Bronchial epithelial cell (primary cell): ENCODE results near the gene OXLD1. TPM values are rescaled to one million over a fixed set of nuclear protein-coding genes. Genes with fewer than 3 reads are reported as not detected.

Experiments used
- DNase-seq: peaks from one replicate; pipeline ENCODE4 v3.0.0-alpha.2; 2010; ENCODE audit warnings: low read depth
- FAIRE-seq: peaks from 2 replicates; lab custom pipeline; 2011; peaks lifted over from hg19 to GRCh38; lab: Jason Lieb, UNC
- H3K27me3 ChIP-seq: 2 replicates; pipeline ENCODE4 v1.5.1; 2011; ENCODE audit warnings: low read length; ENCODE audit not compliant: control insufficient read depth, insufficient read depth
- H3K36me3 ChIP-seq: 2 replicates; pipeline ENCODE4 v1.5.1; 2011; ENCODE audit warnings: low read length; ENCODE audit not compliant: control insufficient read depth, insufficient read depth
- H3K4me3 ChIP-seq: 2 replicates; pipeline ENCODE4 v1.5.1; 2011; ENCODE audit warnings: mild to moderate bottlenecking, low read depth, low read length, control low read depth
- total RNA-seq: library from RNA; depleted of rRNA; stranded (reverse); fragments of >200 nt; gene quantifications from 2 replicates; pipeline ENCODE4 v1.2.1, GENCODE V29; 2014
- TF ChIP-seq, protein P1 (sequence below): IDR thresholded peaks from 2 replicates; pipeline ENCODE4 v1.5.1; 2011; ENCODE audit warnings: mild to moderate bottlenecking, moderate library complexity, low read length, control low read depth, inconsistent platforms; ENCODE audit not compliant: insufficient read depth, severe bottlenecking

Gene OXLD1
- total RNA-seq, 1 donor from 2014 or later, result 47.7 TPM

GRCh38 chr17:81673561-81674258 is 7.3 kb upstream of the OXLD1 start:
- TF ChIP-seq, protein P1, sequence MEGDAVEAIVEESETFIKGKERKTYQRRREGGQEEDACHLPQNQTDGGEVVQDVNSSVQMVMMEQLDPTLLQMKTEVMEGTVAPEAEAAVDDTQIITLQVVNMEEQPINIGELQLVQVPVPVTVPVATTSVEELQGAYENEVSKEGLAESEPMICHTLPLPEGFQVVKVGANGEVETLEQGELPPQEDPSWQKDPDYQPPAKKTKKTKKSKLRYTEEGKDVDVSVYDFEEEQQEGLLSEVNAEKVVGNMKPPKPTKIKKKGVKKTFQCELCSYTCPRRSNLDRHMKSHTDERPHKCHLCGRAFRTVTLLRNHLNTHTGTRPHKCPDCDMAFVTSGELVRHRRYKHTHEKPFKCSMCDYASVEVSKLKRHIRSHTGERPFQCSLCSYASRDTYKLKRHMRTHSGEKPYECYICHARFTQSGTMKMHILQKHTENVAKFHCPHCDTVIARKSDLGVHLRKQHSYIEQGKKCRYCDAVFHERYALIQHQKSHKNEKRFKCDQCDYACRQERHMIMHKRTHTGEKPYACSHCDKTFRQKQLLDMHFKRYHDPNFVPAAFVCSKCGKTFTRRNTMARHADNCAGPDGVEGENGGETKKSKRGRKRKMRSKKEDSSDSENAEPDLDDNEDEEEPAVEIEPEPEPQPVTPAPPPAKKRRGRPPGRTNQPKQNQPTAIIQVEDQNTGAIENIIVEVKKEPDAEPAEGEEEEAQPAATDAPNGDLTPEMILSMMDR, result no peak
- peaks cover 34% of the 10 kb centered on the region for H3K36me3 ChIP-seq
- no peak for DNase-seq
- FAIRE-seq, result no peak
- H3K4me3 ChIP-seq, result no peak overlapping the region
- H3K27me3 ChIP-seq, result no peaks in the 10 kb centered on the region

DNA sequence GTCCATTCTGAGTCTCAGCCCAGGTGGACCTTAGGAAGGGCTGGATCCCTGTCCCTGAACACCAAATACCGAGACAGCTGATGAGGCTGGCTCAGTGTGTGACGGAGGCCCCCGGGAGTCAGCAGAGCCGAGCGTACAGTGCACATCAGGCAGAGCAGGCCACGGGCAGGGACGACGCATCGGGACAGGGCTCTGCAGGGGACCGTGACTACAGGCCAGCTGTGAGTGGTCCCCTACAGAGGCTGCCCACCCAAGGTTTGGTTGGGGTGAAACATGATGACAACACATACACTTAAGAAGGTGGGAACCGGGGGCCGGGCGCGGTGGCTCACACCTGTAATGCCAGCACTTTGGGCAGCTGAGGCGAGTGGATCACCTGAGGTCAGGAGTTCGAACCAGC is 6.5 kb upstream of the OXLD1 start:
- Histone ChIP-seq H3K27me3 (no peaks in the 10 kb centered on the region), H3K36me3 (peaks cover 35% of the 10 kb centered on the region), H3K4me3 (no peak overlapping the region)
- DNase-seq (no peak), FAIRE-seq (no peak)
- TF ChIP-seq, protein P1, result no peak

DNA sequence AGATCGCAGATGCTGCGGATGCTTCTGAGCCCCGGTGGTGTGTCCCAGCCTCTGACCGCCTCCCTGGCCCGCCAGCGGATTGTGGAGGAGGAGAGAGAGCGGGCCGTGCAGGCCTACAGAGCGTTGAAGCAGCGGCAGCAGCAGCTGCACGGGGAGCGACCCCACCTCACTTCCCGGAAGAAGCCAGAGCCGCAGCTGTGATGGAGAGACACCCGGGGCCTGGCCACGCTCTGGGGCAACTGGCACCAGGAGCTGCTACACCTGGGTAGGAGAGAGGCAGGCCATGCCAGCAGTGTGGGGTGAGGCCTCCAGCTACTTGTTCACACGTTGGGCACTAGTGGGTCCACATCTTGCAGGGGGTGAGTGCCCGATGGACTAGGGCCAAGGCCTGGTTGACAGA is 6.1 kb upstream of the OXLD1 start:
- Histone ChIP-seq H3K27me3 (no peaks in the 10 kb centered on the region), H3K36me3 (peaks cover 35% of the 10 kb centered on the region), H3K4me3 (no peak overlapping the region)
- no peak for DNase-seq
- no peak for FAIRE-seq
- TF ChIP-seq, protein P1, result no peak

GRCh38 chr17:81667754-81668153 is 1.3 kb upstream of the OXLD1 start:
- H3K36me3 ChIP-seq, result peaks cover 34% of the 10 kb centered on the region
- DNase-seq, result peak; percentile 52
- TF ChIP-seq, protein P1, result peak; percentile 38
- no peaks in the 10 kb centered on the region for H3K27me3 ChIP-seq
- H3K4me3 ChIP-seq, result no peak overlapping the region
- FAIRE-seq, result no peak

GRCh38 chr17:81666092-81666341 is 388 bp downstream of the OXLD1 start:
- no peak for DNase-seq
- Histone ChIP-seq H3K4me3 (peak overlapping the region; percentile 76), H3K36me3 (peaks cover 19% of the 10 kb centered on the region), H3K27me3 (no peaks in the 10 kb centered on the region)
- no peak for FAIRE-seq
- TF ChIP-seq, protein P1, result no peak
